ENCODE measurements around the gene CRYBB1.

CRYBB1 gene

DNA sequence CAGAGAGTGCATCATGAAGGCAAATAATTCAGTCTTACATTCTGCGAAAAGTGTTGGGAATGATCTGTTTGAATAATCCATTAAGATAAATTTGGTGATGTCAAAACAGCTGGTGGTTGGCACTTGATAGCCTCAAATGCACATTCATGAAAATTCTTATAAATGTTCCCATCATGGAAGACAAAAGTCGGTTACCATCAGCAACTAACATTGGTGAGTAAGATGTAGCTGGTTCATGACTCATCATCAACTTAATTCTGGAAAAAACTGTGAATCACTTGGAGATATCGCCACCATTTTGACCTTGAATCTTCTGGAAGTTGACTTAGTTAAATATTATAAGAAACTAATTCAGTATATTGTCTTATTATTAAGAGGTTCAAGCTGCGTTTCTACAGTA is 11.2 kb downstream of the CRYBB1 start:
- DNase-seq (ENCODE audit: low read depth) = no peak

DNA sequence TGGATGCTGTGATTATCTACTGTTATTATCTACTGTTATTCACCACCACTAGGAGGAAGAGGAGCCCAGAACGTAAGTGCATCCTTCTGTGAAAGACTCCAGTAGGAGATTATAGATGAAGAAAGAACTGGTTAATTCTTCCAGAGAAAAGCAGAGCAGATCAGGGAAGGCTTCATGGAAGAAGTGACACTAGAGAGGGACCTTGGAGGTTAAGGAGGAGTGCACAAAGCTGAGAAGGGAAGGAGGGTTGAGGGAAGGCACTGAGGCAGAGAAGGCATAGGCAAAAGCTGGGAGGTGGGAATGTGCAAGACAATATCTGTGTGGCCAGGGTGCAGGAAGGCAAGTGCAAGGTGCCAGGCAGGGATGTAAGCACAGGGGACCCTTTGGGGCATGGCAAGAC is 13.5 kb downstream of the CRYBB1 start:
- no peak for DNase-seq (ENCODE audit: low read depth)

DNA sequence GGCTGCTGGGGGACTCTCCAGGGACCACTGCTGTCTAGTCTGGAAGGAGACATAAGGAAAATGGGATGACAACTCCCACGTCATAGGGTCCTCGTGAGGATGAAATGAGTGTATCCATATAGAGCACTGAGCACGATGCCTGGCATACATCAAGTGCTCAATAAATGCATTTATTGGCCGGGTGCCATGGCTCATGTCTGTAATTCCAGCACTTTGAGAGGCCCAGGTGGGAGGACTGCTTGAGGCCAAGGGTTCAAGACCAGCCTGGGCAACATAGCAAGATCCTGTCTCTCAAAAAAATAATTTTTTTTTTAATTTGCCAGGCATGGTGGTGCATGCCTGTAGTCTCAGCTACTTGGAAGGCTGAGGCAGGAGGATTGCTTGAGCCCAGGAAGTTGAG is 15.7 kb downstream of the CRYBB1 start:
- no peak for DNase-seq (ENCODE audit: low read depth)

DNA sequence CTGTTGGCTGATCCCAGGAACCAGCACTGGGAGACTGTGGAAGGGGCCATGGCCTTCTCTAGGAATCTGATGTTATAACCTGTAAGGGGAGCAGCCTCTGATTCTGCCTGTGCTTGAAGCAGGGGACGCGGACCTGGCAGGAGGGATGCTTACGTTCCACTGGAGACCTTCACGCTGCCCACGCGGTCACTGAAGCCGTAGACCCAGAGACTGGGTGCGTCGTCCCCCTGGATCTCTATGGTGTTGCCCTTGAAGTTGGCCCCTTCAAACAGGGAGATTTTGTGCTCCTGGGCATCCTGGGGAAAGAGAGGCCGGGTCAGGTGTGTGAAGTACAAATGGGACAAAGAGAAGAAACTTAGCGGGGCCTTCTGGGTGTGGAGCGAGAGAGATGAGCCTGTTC is 16.1 kb downstream of the CRYBB1 start:
- no peak for DNase-seq (ENCODE audit: low read depth)

DNA sequence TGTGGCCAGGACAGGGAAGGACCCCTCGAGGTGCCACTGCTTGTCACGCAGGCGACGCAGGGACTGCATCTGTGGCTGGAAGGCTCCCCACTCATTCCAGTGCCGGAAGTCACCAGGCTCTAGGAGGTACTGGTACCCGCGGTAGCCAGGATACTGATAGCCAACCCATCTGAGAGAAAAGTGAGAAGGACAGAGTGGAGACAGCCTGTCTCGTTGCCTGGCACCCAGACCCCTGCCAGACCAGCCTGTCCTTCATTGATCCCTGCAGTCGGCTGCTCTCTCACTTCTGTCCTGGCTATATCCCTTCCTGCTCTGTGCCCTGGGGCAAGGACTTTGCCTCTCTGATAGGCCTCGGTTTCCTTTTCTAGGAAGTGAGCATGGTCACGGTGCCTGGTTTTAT is 18.3 kb downstream of the CRYBB1 start:
- no peak for DNase-seq (ENCODE audit: low read depth)

DNA sequence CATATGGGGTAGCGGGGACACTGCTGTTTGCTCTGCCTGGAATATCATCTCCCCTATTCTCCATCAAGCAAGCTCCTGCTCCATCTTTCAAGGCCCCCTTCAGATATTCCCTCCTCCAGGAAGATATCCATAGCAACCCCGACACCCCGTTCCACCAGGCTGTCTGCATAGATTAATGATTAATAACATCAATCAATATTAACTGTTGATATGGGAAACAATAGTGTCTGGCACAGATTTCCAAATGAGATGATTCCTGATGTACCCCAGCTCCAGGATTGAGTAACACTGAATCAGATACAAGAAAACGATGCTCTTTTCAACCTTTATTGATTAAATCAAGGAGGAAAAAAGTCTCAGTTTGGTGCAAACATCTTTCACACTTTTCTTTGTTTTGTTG is 20.3 kb downstream of the CRYBB1 start:
- no peak for DNase-seq (ENCODE audit: low read depth)

DNA sequence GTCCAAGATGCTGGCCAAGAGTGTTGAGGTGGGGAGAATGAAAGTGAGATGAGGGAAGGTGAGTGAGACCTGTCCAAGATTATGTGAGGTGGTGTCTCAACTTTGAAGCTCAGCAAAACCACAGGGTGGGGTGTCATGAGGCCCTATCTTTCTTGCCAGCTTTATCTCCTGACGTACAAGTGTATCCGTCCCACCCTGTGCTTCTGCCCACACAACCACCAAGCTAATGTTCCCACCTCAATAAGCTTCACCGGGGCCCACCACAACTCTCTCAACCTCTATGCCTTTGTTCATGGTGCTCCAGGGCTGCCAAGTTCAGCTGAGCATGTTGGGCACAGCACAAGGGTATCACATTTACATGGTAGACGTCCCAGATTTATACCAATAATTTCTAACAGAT is 20.8 kb downstream of the CRYBB1 start:
- no peak for DNase-seq (ENCODE audit: low read depth)

DNA sequence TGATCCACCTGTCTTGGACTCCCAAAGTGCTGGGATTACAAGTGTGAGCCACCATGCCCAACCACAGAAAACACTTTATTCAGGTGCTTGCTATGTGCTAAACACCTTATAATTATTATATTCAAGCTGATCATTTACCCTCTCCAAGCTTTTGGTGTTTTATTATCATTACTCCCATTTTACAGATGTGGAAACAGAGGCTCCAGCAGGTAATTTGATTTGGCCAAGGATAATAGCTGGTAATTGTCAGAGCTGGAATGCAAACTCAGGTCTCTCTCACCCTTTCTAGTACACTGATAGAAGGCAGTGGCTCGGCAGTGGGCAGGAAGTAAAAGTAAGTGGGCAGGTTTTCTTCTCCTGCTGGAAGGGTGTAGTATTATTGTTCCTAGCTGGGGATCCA is 24.1 kb downstream of the CRYBB1 start:
- DNase-seq (ENCODE audit: low read depth) = no peak

DNA sequence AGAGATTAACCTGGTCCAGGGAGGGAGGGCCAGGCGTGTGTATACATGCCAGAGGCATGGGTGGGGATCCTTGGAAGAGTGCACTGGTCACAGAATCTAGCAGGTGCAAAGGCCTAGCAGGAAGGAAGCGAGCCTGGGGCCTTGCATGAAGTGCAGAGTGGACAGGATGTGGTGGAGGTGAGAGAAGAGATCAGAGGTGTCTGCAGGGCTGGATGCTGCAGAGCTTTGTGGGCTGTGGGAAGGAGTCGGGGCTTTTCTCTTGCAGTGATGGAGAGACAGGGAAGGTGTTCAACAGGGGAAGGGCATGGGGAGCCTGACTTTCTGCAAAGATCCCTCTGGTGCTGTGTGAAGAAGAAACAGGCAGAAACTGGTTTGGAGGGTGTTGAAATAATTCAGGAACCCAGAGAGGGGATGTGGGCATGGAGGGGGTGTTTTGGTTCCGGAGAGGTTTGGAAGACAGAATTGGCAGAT is 25.4 kb downstream of the CRYBB1 start:
- DNase-seq (ENCODE audit: low read depth) = peak; percentile 37

DNA sequence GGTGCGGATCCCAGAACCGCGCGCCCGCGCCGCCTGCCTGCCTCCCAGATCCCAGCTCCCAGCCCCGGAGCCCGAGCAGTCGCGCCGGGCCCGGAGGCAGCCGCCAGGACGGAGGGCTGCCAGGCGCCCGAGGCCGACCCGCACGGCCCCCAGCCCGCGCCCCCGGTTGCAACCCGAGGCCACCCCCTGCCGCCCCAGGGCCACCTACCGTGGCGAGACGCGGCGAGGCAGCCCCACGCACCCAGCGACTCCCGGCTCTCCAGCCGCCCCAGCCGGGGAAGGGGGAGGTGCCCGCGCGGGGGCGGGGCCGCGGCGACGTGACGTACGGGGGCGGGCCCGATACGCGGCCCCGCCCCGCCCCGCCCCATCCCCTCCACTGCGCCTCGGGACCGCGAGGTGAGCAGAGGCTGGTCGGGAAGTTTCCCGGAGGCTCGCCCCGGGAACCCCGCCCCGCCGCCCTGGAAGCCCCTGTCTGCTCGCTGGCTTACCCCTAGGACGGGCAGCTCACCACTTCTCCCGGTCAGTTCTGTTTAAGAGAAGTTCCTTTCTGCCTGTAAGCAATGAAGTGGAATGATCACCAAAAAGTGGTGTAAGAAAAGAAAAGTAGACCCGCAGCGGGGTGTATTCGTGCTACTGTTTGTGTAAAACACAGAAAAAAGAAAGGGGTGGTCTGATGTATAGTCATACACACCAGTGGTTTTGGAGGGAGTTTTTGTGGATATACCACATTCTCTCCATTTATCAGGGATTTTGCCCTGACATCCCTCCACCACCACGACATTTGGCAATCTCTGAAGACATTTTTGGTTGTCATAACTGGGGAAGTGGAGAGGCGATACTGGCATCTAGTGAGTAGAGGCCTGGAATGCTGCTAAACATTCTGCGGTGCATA is 27.7 kb downstream of the CRYBB1 start, which contains the start of gene TPST2:
TPST2 (minus strand) TSS at position 288 of the 892 bp plus-strand sequence. CDS start 48,502 bp downstream, outside the sequence.
- peak; percentile 69 for DNase-seq (ENCODE audit: low read depth)

DNA sequence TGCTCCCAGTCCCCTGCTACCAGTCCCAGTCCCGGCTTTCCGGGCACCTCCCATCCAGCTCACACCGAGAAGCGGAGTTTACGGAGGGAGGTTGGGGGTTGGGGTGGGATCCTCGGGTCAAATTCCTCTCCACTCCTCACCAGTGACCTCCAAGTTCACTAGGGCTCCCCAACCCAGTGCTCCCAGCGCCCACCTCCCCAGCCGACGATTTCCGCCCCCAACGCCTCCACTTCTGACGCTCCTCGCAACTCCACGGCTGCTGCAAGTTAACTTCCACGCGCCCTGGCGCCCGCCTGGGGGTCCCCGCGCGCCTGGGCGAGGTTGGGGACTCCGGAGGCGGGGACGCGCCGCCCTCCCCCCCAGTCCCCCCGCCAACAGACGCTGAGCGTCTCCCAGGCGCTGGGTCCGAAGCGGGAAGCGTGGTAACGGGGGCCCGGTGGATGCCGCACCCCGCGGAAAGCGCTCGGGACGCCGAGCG is 28.4 kb downstream of the CRYBB1 start:
- DNase-seq (ENCODE audit: low read depth) = no peak

DNA sequence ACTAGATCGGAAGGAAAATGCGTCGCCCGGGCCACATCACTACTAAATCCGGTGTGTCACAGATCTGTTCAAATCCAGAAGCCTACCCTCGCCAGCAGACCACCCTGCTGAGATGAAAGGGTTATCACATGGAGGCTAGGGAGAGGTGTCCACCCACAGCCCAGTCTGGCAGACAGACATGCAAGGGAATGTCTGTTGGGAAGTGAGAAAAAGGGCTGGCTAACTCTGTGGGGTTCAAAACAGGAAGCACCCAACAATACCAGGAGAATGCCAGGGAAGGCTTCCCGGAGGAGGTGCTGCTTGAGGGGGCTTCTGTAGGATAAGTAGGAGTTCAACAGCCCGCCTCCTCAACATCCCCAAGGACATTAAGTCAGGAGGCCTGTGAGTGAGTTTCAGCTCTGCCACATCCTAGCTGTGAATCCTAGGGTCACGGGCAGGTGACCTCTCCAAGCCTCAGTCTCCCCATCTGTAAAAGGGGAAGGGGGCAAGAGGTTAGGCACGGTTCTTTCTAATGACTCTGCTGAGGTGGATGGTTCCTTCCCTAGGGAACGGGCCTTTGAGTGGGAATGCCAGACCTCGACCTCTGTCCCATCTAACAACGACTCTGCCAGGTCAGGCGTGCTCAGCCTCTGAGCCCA is 29.0 kb downstream of the CRYBB1 start:
- no peak for DNase-seq (ENCODE audit: low read depth)

DNA sequence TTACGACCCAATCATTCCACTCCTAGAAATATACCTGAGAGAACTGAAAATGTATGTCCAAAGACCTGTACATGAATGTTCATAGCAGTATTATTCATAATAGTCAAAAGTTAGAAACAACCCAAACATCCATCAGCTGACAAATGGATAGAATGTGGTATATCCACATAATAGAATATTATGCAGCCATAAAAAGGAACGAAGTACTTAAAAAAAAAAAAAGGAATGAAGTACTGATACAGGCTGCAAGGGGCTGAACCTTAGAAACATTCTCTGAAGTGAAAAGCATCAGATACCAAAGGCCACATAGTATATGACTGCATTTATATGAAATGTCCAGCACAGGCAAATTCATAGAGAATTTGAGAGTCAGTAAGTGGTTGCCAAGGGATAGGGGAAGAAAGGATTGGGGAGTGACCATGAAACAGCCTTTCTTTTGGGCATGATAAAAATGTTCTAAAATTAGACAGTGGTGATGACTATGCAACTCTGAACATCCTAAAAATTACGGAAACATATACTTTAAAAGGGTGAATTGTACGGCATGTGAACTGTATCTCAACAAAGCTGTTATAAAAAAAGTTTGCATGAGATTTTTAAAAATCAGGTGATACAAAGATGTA is 29.7 kb downstream of the CRYBB1 start:
- no peak for DNase-seq (ENCODE audit: low read depth)

DNA sequence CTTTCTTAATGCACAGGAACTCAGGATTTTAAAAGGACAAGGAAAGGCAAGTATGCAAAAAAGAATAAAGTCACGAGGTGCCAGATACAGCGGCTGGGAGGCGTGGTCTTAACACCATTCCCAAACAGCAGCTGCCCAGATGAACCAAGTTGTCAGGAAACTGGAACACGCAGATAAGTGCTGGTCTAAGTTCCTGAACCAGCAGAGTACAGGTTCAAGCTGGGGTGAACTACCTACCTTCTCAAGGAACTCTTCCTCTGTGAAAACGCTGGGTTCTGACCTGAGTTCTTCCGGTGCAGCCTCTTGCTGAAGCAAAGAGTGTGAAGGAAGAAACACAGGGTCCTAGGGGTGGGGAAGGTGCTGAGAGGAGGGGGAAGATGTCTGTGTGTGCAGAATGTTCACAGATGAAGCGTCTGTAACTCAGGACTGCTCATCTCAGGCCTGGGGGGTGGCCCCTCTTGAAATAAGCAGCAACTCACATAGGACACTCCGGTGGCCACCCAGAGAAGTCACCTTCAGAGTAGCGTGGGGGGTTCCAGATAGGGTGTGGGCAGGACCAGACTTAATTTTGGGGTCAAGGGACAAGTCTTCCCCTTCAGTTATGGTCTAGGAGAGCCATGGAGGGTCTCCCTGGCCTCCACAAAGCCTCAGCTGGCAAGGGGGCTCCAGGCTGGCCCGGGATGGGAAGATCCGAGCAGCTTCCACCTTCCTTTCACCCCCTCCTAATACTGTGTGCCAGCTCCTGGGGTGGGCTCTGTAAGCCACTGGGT is 31.1 kb downstream of the CRYBB1 start:
- no peak for DNase-seq (ENCODE audit: low read depth)

DNA sequence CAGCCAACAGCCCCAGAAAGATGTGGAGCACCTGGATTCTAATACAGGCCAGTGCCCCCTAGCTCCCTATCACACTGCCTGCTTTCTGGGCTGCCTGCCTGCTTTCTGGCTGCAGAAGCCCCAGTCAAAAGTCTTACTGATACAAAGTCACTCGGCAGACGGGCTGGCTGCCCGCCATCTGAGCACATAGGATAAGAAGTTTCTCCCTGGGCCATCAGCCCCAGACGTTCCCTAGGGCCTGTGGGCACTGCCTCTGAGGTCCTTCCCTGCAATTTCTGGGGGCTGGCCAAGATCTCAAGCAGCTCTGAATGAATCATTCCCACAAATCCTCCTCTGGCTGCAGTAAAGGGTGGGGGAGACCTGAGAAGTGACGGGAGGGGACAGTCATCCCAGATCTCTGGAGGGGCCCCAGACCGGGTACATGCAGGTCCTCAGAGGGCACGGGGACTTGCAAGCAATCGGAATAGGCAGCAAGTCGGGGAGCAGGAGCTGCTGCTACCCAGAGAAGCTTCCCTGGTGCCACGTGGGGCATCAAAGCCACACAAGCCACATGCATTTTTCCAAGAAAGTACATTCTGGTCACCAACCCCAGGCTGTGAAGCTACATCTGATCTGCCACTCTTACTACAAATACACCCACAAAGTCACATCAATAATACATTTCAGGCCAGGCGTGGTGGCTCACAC is 32.6 kb downstream of the CRYBB1 start:
- no peak for DNase-seq (ENCODE audit: low read depth)

DNA sequence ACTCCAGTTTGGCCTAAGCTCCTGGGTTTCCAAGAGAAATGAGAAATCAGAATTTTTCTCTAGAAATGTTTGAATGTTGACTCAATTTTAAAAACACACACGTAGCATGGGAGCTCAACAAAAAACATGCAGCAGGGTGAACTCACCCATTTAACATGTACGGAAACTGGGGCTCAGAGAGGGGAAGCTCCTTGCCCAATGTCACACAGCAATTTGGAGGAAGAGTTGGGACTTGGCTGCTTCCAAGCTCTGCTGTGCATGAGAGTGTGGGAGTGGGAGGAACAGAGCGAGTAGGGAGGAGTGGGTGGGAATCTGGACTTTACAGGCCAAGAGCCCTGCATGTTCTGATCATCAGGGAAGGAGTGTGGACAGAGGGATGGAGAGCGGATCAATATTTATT is 33.8 kb downstream of the CRYBB1 start:
- DNase-seq (ENCODE audit: low read depth) = no peak

DNA sequence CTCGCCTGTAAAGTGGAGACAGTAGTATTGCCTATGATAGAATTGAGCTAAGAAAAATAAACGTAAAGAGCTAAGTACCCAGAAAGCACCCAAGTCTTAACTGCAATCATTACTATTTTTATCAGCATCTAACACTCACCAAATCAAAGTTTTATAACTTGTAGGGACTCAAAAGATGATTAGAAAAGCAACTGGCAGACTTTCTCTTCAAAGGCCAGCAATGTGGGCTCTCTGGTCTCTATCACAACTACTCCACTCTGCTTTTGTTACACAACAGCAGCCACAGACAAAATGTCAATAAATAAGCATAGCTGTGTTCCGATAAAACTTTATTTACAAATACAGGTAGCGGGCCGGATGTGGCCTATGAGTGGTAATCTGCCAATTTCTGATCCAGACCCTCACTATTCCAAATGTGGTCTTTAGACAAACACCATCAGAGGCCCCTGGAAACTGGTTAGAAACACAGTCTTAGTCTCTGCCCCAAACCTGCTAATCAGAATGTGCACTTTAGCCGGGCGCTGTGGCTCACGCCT is 36.1 kb downstream of the CRYBB1 start:
- DNase-seq (ENCODE audit: low read depth) = no peak

DNA sequence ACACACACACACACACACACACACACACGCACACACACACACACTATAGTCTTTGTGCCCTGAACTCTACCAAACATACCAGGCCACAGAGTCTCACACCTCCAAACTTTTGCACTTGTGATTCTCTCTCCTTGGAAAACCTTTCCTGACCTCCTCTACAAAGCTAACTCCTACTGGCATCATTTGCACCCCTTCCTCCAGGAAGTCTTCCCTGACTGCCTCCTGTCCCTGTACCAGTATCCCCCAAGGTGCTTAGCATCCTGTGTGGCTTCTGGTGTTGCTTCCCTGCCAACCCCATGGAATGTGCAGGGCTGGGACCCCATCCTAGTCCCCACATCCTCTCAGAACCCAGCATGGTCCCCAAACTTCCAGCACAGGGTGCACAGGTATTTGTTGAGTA is 36.8 kb downstream of the CRYBB1 start:
- DNase-seq (ENCODE audit: low read depth) = no peak

DNA sequence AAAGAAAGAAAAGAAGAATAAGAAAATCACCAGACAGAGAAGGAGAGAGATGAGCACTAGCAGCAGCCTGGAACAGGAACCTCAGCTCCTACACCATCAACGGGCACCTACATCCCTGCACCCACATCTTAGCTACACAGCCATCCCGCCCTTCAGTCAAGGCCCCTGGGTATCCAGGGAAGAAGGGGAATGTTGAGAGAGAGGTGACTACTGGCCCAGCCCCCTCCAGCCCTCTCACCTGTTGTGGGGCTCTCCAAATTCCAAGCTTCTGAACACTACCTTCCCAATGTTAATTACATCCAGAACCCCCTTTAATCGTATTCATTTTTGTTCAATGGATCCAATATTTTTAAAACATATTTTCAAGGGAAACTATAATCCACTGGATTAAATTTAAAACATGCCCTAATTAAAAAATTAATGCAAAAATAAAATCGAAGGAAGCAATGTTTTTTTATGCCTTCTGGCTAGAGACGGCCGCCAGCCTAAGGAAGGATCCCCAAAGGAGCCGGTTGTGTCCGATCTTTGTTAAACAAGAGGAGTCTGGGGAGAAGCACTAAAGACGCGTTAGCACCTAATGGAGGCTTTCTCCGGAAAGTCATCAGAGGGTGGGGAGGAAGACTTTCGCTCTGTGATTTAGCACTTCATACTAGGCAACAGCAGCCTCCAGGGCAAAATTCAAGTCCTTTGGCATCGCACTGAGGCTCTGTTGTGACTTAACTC is 37.4 kb downstream of the CRYBB1 start:
- DNase-seq (ENCODE audit: low read depth) = no peak

DNA sequence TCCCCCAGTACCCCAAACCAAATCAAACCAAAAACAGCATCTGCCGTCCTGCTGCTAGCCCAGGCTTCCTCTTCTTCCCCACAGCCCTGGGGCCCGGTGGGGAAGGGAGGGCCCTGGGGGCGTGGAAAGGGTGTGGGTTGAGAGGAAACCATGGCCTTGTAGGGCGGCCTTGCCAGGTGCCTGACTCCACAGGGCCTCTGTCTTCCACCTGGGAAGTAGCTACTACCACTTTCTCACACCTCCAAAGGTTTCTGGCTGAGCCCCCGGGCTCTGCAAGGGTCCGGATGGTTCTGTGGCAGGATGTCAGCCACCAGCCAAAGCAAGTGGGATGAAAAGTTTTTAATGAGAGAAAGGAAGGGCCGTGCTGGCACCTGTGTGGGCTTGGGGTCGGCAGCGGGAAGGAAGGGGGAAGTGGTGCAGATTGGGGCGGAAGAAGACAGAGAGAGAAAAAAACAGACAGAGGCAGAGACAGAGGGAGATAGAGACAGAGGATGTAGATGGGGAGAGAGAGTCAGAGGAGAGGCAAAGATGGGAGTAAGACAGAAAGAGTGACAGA is 38.4 kb downstream of the CRYBB1 start:
- peak; percentile 25 for DNase-seq (ENCODE audit: low read depth)
